Effector CD8-positive, alpha-beta T cell (primary cell): ENCODE measurements around the gene HDLBP.

Experiments
- DNase-seq: peaks from one replicate; lab custom pipeline; 2025; lab: John Stamatoyannopoulos, UW

Gene HDLBP

DNA sequence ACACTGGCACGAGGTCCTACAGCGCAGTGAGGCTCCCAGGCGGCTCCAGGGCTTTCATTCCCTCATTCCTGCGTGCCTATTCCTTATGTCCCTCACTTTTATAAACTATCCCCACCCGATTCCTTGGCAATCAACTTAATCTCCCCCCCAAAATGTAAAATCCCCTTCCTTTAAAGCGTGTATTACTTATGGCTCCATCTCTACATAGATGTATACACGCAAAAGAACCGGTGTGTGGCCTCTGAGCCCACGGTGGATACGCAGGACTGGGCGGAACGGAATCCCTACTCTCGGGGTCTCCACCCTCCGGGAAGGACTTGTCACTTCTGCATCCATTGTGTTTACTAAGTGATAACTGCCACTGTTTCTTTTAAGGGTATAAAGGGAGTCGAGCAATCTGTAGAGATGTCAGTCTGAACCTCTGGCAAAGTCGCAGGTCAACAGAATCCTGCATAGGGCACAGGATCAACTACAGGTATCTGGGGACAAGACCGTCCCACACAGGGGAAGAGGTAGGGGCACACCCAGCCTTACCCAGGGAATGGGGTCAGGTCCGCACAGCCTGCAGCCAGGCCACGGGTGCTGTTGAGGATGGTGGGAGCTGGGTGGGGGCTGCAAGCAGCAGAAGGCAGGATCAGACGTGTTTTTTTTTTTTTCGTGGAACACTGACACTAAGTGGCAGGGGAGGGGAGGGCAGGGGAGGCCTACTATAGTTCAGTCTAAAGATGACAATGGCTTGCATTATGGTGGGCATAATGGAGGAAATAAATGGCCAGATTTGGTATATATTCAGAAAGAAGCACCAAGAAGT is 42.1 kb downstream of the HDLBP start:
- no peak for DNase-seq

DNA sequence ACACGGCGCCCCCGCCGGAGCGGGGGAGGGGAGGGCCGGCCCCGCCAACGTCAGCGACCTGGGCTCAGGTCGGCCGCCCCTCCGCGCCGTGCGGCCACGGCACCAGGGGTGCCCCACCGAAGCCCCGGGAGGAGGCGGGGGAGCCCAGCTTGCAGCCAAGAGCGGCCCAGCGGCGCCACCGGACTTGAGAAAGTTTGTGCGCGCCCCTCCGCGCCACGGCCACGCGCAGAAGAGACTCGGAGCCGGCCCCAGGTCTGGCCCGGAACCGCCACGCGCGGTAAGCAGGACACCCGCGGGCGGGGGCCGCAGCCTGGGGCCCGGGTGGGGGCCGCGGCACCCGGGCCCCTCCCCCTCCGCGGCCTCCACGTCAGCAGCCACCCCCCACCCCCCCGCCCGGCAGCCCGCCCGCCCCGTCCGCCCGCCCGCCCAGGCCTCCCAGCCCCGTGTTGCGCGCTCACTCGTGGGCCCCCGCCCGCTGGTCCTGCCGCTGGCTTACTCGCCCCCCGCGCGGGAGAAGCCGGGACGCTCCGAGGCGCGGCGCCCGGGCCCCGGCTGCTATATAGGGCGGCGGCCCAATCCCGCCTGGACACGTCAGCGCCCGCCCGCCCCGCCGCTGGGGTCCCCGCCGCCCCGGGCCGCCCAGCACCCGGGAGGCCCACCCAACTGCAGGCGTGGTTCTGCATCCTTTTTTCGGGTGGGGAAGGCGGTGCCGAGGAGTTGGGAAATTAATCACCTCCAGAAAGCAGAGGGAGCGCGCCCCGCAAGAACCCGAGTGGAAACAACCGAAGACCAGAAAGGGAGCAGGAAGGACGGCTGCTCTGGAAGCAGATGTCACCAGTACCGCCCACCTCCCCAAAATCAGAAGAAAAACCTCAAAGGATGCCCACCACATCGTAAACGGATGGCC is 42.9 kb downstream of the HDLBP start:
- DNase-seq: peak; percentile 52

DNA sequence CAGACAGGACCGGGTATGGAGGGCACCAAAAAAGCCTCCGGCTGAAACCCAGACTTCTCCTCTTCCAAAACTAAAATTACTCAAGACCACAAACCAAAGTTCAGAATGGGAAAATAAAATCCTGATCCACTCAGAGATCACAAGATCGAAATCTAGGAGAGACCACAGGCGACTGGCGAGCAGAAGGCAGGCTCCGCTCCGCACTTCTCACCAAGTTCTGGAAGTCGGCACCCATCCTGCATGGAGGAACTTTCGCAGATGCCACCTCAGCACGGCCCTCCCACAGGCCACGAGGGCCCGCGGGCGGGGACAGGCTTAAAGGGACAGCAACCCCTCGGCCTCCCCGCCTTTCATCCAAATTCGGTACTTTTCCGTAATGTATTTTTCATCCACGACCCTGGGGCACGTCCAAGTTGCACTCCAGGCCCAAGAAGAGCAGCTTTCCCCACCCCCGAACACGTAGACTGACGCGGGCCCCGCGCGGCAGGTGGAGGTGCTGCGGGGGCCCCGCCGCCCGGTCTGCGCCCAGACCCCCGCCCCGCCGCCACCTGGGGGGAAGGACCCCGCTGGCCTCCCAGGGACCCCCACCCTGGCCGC is 43.7 kb downstream of the HDLBP start:
- DNase-seq: peak; percentile 38

DNA sequence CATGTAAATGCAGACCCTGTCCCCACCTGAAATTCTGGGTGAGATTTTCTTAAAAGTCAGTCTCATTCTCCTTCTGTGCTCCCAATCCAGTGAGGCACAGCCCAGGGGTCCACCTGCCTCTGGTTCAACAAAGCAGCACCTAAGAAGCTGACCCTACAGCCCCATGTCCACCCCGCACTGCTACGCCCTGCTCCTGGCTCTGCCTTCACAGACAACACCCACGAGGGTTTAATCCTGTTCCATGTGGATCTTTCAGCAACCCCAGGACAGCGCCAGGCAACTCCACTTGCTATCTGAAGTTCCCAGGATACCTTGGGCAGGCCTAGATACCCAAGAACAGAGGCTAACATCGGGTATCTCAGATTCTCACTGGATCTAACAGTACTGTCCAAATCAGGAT is 44.9 kb downstream of the HDLBP start:
- no peak for DNase-seq

DNA sequence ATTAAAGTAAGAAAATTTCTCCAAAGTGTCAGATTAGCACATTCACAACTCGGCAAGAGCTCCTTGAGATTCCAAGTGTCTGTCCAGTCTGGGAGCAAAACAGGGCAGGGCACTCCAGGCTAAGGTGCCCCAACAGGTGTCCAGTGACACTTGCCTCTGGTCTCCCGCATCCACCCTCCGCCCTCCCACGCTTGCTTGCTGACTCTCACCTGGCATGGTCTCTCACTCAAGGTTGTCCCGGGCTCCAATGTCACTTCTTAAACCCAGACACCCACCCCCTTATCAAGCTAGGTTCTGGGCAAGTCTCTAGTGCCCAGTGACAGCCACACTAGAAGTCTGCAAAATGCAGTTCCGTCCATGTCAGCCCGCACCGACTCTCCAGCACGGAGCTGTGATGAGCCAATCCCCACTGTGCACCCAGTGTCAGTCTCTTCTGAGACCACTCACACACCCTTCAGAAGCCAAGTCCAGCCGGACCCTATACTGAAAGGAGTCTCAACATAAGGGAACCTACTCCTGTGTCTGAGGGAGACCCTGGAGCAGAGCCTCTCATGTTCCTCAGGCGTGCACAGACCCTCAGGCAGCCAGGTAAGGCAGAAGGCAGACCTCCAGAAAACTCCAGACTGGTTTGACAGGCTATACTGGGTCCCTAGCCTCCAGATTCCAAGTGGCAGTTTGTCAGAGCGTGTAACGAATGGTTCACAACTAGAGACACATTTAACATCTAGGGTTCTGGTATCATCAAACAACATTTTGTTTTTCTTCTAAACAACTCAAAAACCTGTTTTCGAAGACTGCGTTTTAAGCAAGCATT is 45.6 kb downstream of the HDLBP start:
- DNase-seq: no peak

DNA sequence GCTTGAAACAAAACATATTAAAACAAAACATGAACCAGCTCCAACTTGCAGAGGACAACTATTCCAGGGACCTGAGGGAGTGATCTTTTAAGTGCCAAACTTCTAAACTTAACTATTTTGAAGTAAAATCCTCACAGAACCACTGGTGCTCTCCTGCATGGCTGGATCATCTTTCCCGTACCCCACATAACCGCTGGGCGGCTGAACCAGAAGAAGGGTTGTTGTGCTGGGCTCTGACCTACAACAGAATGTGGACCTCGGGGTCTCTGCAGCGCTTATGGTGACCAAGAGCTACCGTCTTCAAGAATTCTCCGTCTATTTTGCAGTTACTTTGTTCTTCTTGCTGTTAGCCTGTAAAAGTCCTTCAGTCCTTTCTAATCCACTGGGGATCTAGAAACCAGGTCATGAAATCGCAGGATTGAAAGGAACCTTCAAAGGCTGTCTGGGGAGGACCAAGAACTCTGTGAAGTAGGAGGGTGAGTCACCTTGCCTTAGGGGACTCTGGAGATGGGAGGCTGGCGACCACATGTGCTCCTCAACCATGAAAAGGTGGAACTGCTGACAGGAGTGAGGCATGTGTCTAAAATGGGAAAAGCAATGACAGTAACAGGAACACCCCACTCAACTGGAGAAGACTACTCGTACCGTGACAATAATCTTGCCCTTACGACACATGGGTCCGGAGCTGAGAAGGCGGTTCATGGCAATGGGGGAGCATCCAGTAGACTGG is 46.6 kb downstream of the HDLBP start:
- no peak for DNase-seq

DNA sequence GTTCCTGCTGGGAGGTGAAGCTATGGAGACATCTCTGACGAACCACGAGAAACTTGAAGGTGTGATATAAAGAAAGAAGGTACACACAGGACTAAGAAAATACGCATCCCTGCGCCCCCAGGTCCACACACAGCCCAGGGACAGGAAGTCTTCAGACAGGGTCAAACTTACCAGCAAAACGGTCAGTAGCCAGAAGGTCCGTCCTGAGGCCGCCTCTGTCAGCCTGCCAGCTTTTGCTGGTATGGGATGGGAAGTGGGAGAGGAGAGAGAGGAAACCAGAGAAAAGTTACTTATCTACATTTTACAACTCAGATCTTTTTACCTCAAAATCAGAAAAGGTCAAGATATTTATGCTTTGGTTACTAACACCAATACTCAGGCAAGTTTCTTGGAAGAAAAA is 47.2 kb downstream of the HDLBP start:
- no peak for DNase-seq

DNA sequence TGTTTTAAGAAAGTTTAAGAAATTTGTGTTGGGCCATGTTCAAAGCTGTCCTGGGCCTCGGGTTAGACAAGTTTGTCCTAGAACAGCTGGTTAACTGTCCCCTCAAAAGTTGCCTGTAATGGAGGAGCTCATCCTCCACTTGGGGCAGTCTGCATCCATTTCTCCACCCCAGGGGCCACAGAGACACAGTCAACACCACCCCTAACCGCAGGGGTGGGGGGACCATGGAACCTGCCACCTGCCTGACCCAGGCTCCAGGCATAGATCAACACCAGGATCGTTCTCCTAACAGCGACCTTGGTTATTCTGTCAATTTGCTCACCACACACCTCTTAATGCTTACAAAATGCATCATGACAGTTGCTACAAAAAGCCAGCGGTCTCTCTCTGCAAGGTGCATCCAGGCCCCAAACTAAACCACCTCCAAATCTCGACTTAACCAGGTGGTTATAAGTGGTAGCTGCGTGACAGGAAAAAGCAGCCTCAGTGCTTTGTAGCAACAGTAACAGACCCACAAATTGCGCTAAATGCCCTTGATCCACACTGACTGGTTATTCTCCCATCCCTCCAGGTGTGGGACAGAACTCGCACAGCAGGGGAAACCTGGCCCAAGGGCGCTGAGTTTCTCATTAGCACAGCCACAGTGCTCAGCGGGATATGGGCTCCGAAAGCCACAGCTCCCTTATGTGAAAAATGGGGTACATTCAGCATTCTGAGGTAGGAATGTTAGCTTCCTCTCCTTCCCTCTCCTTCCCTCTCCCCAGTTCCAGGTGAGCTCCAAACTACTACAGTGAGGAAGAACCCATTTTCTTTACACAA is 48.0 kb downstream of the HDLBP start:
- DNase-seq: no peak

DNA sequence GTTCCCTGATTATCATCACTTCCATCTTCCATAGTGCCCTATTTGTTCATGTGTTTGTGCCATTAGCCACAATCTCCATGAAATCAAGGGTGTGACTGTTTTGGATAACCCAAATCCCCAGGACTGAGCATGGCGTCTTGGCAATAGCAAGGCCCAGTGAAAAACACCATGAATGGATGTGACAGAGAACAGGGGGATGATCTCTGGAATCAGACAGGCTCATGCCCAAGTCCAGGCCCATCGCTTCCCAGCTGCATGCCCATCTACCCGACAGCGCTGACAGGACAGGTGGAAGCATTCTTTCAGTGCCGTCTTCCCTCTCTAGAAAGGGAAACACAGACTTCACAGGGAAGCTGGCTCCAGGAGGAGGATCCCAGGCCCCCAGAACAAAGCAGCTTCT is 50.0 kb downstream of the HDLBP start:
- no peak for DNase-seq

DNA sequence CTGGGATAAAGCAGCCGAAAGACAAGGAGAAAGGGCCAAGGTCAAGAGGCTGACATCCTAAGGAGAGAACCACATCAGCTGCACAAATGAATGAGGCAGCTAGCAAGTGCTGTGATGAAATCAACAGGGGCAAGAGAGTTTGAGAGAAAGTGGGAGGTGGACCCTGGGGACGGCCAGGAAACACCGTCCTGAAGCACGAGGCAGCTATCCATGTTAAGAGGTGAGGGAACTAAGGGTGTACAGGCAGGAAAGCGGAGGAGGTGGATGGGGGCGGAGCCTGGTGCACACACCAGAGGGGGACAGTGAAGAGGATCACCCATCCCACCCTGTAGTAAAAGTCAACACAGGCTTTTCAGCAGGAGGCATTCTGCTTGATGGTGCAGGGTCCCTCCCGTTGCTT is 52.4 kb downstream of the HDLBP start:
- DNase-seq: no peak

DNA sequence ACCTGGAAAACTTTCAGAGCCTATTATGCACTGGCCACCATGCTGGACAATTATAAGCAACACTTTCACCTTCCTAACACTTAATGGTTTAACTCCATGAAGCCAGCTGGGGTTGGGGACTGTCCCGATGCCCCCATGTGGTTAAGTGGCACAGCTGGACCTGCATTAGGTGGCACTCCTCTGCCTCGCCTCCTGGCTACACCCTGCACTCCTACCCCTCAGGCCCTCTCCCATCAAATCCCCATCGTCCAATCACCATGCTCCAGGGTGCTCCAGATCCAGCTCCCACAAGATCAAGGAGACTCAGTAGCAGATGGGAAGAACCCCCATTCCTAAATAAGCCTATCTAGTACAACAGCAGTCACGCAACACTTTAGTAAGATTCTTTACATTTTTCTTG is 53.8 kb downstream of the HDLBP start:
- DNase-seq: no peak

DNA sequence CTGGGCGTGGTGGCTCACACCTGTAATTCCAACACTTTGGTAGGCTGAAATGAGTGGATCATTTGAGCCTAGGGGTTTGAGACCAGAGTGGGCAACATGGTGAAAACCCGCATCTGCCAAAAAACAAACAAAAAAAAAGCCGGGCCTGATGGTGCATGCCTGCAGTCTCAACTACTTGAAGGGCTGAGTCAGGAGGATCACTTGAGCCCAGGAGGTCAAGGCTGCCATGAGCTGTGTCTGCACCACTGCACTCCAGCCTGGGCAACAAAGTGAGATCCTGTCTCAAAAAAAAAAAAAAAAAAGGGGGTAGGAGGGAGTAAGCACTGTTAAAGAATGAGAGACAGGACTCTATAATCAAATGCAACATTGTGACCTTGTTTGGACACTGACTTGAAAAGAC is 54.6 kb downstream of the HDLBP start:
- no peak for DNase-seq

DNA sequence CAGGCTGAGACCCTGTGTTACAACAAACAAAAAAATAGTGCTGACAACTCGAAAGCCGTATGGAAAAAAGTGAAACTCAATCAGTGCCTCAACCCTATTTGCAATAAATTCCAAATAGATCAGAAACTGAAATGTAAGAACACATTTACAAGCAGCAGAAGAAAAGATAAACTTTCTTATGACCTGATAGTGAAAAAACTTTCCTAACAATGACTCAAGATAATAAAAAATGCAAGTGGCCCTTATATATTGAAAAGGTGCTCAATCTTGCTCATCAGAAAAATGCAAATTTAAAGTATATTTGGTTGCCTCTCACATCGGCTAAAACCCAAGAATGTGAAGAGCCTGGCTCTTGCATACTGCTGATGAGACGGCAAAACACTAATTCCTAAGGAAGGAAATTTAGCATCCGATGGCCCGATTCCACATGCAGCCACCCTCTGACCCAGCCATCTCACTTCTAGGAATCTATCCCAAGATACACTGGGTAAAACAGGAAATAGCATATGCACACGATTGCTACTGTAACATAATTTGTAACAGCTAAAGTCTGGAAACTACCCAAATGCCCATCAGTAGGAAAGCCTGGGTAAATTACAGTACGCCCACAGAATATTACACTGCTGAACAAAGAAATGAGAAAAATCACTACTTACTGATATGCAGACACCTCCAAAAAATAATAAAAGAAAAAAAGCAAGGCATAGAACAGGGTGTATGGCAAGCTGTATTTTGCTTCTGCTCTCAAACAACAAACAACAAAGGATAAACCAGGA is 56.8 kb downstream of the HDLBP start:
- no peak for DNase-seq

DNA sequence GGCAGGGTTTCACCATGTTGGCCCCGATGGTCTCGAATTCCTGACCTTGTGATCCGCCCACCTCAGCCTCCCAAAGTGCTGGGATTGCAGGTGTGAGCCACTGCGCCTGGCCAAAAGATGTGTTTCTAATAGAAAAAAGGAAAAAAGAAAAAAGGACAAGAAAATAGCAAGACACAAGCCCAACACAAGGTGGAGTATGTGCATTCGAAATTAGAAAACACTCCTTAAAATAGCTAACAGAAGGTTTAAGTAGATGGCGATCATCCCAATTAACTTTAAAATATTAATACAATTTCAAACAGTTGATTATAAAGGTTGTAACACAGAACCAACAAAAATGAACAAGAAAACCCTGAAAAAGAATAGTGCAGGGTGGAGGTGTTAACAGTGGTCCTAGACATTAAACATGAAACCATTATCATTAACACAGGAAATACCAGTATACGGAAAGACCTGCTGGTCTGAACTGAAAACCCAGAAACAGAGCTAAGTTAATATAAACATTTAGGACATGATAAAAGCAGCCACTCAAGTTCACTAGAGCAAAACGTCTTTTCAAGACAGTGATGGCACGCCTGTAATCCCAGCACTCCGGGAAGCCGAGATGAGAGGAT is 57.9 kb downstream of the HDLBP start:
- no peak for DNase-seq

DNA sequence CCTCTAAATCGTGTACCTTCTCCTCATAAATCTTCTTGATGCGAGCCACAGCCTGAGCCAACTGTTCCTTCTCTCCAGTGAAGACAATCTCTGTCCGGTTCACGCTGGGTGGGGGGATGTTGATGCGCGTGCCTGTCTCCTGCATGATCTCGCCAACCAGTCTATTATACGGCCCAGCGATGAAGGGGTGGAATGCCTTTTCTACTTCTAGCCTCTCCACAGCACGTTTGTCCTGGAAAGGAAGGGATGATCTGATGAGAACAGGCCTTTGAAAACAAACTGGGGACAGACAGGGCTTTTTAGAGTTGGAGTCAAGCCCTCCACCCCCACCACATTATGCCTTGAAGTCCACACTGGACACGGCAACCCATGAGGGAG is 59.3 kb downstream of the HDLBP start:
- DNase-seq: no peak

DNA sequence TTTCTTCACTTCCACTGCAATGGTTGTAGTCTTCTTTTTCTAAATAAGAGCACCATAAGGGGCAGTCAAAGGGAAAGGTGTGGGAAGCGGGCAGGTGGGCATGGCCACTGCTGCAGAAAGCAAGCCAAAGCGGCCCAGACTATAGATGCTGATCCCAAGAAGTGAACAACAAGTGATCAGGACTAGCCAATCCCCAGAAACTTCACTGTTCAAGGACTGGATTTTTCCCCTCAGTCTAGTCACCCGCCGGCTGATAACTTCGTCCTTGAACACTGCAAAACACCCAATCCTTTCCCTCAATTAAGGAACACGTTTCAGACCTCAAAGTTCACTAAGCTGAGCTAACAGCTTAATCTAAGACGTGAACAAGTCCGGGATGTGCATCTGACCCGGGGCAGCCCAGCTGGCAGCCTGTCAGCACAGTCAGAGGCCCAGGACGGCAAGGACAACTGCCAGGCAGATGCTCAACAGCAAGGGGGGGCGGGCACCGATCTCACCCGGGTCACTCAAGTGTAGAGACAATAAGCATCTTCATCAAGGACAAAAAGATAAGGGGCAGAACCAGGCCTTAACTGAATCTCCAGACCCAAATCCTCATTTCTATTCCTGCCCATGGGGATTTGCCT is 59.8 kb downstream of the HDLBP start:
- no peak for DNase-seq

DNA sequence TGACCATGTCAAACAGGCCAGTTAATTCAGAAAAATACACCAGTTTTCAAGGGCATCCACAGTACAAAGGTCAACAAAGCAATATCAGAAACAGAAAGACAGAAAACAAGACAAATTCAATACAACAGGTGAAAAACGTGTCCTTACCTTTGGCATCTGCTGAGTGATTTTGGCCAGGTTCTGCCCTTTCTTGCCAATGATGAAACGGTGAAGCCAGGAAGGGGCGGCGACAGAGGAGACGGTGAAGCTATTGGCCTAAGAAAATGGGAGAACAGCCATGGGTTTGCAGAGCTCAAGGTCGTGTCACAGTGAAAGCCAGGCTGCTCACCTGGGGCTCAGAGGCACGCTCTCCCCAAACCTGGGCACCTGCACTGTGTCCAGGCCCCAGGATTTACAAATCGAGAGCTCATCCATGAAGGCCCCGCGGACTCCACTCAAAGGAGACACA is 60.5 kb downstream of the HDLBP start:
- DNase-seq: no peak

DNA sequence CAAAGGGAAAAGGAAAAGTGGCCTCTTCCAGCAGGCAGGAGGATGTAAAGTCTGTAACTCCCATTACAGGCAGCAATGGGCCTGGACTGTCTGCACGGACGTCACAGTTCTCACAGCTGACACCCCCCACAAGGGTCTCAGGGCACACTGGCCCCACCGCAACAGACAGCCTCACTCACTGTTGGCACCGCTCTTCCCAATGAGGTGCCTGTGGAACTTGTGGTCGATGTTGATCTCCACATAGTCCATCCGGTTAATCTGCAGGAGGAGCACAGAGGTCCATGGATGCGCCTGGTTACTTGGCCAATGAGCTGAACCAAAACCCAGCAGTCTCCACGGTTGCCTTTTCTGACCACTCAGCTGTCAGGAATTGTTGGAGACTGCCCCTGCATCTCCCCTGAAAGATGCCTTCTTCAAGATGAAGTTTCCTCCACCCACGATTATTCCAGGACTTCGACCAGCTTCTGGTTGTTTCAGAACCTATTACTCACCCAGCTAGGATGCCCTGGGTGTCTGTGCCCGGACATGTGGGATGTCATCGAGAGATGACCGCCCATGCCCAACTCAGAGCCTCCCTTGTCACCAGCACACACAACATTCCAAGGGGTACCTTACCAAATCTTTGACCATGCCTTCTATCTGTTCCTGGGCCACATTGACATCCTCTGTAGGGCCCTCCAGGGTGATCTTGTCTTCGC is 62.5 kb downstream of the HDLBP start:
- no peak for DNase-seq
